HEK293T (cell line): Measurements from ENCODE around the gene NUDT16.

Experiments used
- BHLHE40 ChIP-seq: fragments of 450-650 bp; IDR thresholded peaks from 2 replicates; pipeline ENCODE4 v1.6.1; 2016; ENCODE audit warnings: mild to moderate bottlenecking, moderate library complexity, borderline replicate concordance
- SP1 ChIP-seq: fragments of 450-650 bp; IDR thresholded peaks from 2 replicates; pipeline ENCODE4 v1.6.1; 2017

DNA sequence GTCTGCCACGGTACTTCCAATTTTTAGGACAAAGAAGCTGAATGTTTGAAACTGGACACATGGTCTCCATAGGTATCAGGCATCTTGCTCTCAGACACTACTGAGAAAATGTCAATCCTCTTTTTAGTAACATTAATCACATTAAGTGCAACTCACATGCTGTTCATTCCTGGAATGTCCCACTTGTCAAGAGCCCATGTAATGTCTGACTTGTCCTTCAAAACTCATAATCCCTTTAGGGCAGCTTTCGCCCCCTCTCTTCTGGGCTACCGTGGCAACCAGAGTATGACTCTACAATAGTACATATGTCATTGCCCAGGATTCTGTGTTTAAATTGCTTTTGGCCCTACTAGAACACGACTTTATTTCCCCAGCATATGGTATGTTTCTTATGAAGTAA lies 12.3 kb downstream of the NUDT16 start:
- TF ChIP-seq BHLHE40 (no peak), SP1 (no peak)
